GM12878 (cell line): ENCODE results near the gene RAB34. TPM values are rescaled to one million over a fixed set of nuclear protein-coding genes. Genes with fewer than 3 reads are reported as not detected.

Experiments
- BCL11A ChIP-seq: IDR thresholded peaks from 2 replicates; pipeline ENCODE4 v1.6.1; 2011; ENCODE audit warnings: low read depth, low read length
- BHLHE40 ChIP-seq, 2 experiments: fragments of 450-650 bp in 1 of 2; IDR thresholded peaks; 2 replicates each; pipeline ENCODE4 v1.6.1; 2011 to 2017; ENCODE audit warnings: low read depth in 2 of 2, borderline replicate concordance in 1 of 2, improper control_type of control experiment in 1 of 2, low read length in 1 of 2, mild to moderate bottlenecking in 1 of 2
- BMI1 ChIP-seq: fragments of 450-650 bp; IDR thresholded peaks from 2 replicates; pipeline ENCODE4 v1.6.1; 2016; ENCODE audit warnings: mild to moderate bottlenecking, moderate library complexity, borderline replicate concordance
- DPF2 ChIP-seq: fragments of 450-650 bp; IDR thresholded peaks from 2 replicates; pipeline ENCODE4 v1.6.1; 2017; ENCODE audit warnings: mild to moderate bottlenecking
- EGR1 ChIP-seq, 2 experiments: IDR thresholded peaks; 1 replicate in 1 of 2; 2 replicates in 1 of 2; pipeline ENCODE4 v1.6.1; 2011 to 2012; ENCODE audit warnings: low read depth in 2 of 2, low read length in 2 of 2, borderline replicate concordance in 1 of 2, mild to moderate bottlenecking in 1 of 2, moderate library complexity in 1 of 2
- EZH2 ChIP-seq: IDR thresholded peaks from 2 replicates; pipeline ENCODE4 v1.6.1; 2012; ENCODE audit warnings: low read depth, mild to moderate bottlenecking, control low read depth, inconsistent platforms, low read length, borderline replicate concordance; ENCODE audit not compliant: control insufficient read depth
- FOS ChIP-seq: IDR thresholded peaks from 3 replicates; pipeline ENCODE4 v1.6.1; 2011; ENCODE audit warnings: borderline replicate concordance; ENCODE audit not compliant: insufficient read length; ENCODE audit errors: extremely low read depth
- GATAD2B ChIP-seq: fragments of 450-650 bp; conservative IDR thresholded peaks from 2 replicates; pipeline ENCODE4 v1.6.1; 2017; ENCODE audit warnings: low read depth, mild to moderate bottlenecking, moderate library complexity
- POLR2A ChIP-seq: IDR thresholded peaks from 2 replicates; pipeline ENCODE4 v1.6.1; 2011; ENCODE audit warnings: low read depth, mild to moderate bottlenecking, low read length
- RAD21 ChIP-seq: IDR thresholded peaks from 2 replicates; pipeline ENCODE4 v1.6.1; 2011; ENCODE audit warnings: mild to moderate bottlenecking, low read depth, low read length, moderate library complexity; ENCODE audit not compliant: insufficient read depth
- RELA ChIP-seq: fragments of 450-650 bp; IDR thresholded peaks from 2 replicates; pipeline ENCODE4 v1.8.0; 2014; ENCODE audit warnings: borderline replicate concordance; ENCODE audit not compliant: partially characterized antibody
- TAF1 ChIP-seq: IDR thresholded peaks from 2 replicates; pipeline ENCODE4 v1.6.1; 2011; ENCODE audit warnings: mild to moderate bottlenecking, low read depth, low read length, borderline replicate concordance
- WRNIP1 ChIP-seq: IDR thresholded peaks from 2 replicates; pipeline ENCODE4 v1.6.1; 2011; ENCODE audit warnings: low read depth, low read length, improper control_type of control experiment, borderline replicate concordance
- ZBED1 ChIP-seq: IDR thresholded peaks from 2 replicates; pipeline ENCODE4 v1.6.1; 2016; ENCODE audit warnings: borderline replicate concordance
- ZBTB33 ChIP-seq: fragments of 450-650 bp; IDR thresholded peaks from 2 replicates; pipeline ENCODE4 v1.6.1; 2017; ENCODE audit warnings: mild to moderate bottlenecking
- ZNF687 ChIP-seq: fragments of 450-650 bp; IDR thresholded peaks from 2 replicates; pipeline ENCODE4 v1.6.1; 2017; ENCODE audit warnings: mild to moderate bottlenecking, moderate library complexity
- ZSCAN29 ChIP-seq: fragments of 450-650 bp; IDR thresholded peaks from 2 replicates; pipeline ENCODE4 v1.6.1; 2017; ENCODE audit warnings: mild to moderate bottlenecking, moderate library complexity
- polyA plus RNA-seq, 11 experiments: library from polyadenylated mRNA; depleted of rRNA in 4 of 11; unstranded in 6 of 11; stranded (reverse) in 5 of 11; fragments of >200 nt; fragmentation: Nextera tagmentation in 4 of 11; fragmentation: Illumina TruSeq in 1 of 11; extraction: Ambion mirVana in 4 of 11; extraction: Trizol in 1 of 11; gene quantifications; 1 replicate in 1 of 11; 2 replicates in 10 of 11; pipeline versions ENCODE4 v1.2.1 to v1.2.3, GENCODE V29; 2011 to 2016; ENCODE audit warnings: inconsistent platforms in 2 of 11, missing spikeins in 2 of 11, low read depth in 1 of 11
- total RNA-seq, 4 experiments: library from RNA; depleted of rRNA in 3 of 4; stranded (reverse); fragments of >200 nt in 3 of 4; fragmentation: Illumina TruSeq in 1 of 4; extraction: Trizol in 1 of 4; gene quantifications; 2 replicates each; pipeline versions ENCODE4 v1.2.1 to v1.2.3, GENCODE V29; 2013 to 2021
- TF ChIP-seq, protein P1 (sequence below): IDR thresholded peaks from 2 replicates; pipeline ENCODE4 v1.6.1; 2011; ENCODE audit warnings: borderline replicate concordance, low read depth, mild to moderate bottlenecking, moderate library complexity, mixed read lengths, low read length; ENCODE audit not compliant: insufficient read depth; ENCODE audit errors: extremely low read length
- TF ChIP-seq, protein P2 (sequence below): IDR thresholded peaks from 2 replicates; pipeline ENCODE4 v1.6.1; 2012; ENCODE audit warnings: low read length, inconsistent platforms

The RAB34 gene
- total and polyA plus RNA-seq, 10 of the 15 experiments (the other 5 are each of a cell fraction or from before 2014, with no cell fraction given), result 0.37 to 46.4 (median 32.8) TPM

GRCh38 chr17:28744972-28745785 is 27.5 kb upstream of the RAB34 start (continued):
- 0 out of 2 replicates have a peak, but pooled peaks have one; percentile 11 for TF ChIP-seq ZNF687
- no peak for TF ChIP-seq BHLHE40 (IDR thresholded peaks at IDR 0.05; ENCODE audit: borderline replicate concordance in 1 of 2, low read depth in 2 of 2, low read length in 1 of 2)
- TF ChIP-seq POLR2A, result peak; percentile 55; the same call in 1 of the 2 replicates
- no peak for TF ChIP-seq ZBTB33
- TF ChIP-seq BMI1, result no peak
- 0 out of 2 replicates have a peak, but pooled peaks have one; percentile 36 for TF ChIP-seq TAF1
- no peak for TF ChIP-seq EZH2
- TF ChIP-seq GATAD2B, result no peak
- TF ChIP-seq FOS, result no peak
- TF ChIP-seq, protein P1, sequence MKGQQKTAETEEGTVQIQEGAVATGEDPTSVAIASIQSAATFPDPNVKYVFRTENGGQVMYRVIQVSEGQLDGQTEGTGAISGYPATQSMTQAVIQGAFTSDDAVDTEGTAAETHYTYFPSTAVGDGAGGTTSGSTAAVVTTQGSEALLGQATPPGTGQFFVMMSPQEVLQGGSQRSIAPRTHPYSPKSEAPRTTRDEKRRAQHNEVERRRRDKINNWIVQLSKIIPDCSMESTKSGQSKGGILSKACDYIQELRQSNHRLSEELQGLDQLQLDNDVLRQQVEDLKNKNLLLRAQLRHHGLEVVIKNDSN, result no peak
- no peak for TF ChIP-seq RAD21
- TF ChIP-seq WRNIP1, result 0 out of 2 replicates have a peak, but pooled peaks have one; percentile 53
- no peak for TF ChIP-seq ZBED1
- TF ChIP-seq EGR1 (IDR thresholded peaks at IDR 0.05; ENCODE audit: borderline replicate concordance in 1 of 2, low read depth in 2 of 2, low read length in 2 of 2), result peak in 1 of 2 experiments; percentile 28; a peak in 1 of 3 replicates
- no peak for TF ChIP-seq BCL11A
- TF ChIP-seq, protein P2, sequence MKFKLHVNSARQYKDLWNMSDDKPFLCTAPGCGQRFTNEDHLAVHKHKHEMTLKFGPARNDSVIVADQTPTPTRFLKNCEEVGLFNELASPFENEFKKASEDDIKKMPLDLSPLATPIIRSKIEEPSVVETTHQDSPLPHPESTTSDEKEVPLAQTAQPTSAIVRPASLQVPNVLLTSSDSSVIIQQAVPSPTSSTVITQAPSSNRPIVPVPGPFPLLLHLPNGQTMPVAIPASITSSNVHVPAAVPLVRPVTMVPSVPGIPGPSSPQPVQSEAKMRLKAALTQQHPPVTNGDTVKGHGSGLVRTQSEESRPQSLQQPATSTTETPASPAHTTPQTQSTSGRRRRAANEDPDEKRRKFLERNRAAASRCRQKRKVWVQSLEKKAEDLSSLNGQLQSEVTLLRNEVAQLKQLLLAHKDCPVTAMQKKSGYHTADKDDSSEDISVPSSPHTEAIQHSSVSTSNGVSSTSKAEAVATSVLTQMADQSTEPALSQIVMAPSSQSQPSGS, result no peak
- TF ChIP-seq RELA, result no peak
- TF ChIP-seq DPF2, result no peak
- TF ChIP-seq ZSCAN29, result no peak
